ENCODE data around the gene C11orf98. TPM values are rescaled to one million over a fixed set of nuclear protein-coding genes. Genes with fewer than 3 reads are reported as not detected.

Gene C11orf98
- total RNA-seq, 1 donor from 2014 or later, result 39.0 TPM

DNA sequence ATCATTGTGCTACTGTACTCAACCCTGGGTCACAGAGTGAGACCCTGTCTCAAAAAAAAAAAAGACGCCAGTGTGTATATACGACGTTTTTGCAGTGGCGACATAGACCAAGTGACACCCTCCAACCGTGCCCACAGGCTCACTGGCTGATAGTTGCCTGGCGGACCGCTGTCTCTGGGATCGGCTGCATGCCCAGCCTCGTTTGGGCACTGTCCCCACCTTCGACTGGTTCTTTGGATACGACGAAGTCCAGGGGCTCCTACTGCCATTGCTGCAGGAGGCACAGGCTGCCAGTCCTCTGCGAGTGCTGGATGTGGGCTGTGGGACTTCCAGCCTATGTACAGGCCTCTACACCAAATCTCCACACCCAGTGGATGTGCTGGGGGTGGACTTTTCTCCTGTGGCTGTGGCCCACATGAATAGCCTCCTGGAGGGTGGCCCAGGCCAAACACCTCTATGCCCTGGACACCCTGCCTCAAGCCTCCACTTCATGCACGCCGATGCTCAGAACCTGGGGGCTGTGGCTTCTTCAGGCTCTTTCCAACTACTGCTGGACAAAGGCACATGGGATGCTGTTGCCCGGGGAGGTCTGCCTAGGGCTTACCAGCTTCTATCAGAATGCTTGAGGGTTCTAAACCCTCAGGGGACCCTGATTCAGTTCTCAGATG, 1.4 kb upstream of the C11orf98 start:
- Mint-ChIP-seq H3K36me3 (ENCODE audit: low read depth) (peaks cover 7% of the 10 kb centered on the region), H3K9me3 (ENCODE audit: low read depth) (no peaks in the 10 kb centered on the region), H3K27ac (ENCODE audit: unreplicated experiment) (peak overlapping the region; percentile 93), H3K4me3 (ENCODE audit: unreplicated experiment) (peak overlapping the region; percentile 94), H3K27me3 (ENCODE audit: low read depth) (no peaks in the 10 kb centered on the region), H3K4me1 (ENCODE audit: low read depth) (peaks cover 40% of the 10 kb centered on the region)
- TF ChIP-seq, protein P1, sequence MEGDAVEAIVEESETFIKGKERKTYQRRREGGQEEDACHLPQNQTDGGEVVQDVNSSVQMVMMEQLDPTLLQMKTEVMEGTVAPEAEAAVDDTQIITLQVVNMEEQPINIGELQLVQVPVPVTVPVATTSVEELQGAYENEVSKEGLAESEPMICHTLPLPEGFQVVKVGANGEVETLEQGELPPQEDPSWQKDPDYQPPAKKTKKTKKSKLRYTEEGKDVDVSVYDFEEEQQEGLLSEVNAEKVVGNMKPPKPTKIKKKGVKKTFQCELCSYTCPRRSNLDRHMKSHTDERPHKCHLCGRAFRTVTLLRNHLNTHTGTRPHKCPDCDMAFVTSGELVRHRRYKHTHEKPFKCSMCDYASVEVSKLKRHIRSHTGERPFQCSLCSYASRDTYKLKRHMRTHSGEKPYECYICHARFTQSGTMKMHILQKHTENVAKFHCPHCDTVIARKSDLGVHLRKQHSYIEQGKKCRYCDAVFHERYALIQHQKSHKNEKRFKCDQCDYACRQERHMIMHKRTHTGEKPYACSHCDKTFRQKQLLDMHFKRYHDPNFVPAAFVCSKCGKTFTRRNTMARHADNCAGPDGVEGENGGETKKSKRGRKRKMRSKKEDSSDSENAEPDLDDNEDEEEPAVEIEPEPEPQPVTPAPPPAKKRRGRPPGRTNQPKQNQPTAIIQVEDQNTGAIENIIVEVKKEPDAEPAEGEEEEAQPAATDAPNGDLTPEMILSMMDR (IDR thresholded peaks at IDR 0.05), result no peak
- no peak for DNase-seq (ENCODE audit: low spot score)

DNA sequence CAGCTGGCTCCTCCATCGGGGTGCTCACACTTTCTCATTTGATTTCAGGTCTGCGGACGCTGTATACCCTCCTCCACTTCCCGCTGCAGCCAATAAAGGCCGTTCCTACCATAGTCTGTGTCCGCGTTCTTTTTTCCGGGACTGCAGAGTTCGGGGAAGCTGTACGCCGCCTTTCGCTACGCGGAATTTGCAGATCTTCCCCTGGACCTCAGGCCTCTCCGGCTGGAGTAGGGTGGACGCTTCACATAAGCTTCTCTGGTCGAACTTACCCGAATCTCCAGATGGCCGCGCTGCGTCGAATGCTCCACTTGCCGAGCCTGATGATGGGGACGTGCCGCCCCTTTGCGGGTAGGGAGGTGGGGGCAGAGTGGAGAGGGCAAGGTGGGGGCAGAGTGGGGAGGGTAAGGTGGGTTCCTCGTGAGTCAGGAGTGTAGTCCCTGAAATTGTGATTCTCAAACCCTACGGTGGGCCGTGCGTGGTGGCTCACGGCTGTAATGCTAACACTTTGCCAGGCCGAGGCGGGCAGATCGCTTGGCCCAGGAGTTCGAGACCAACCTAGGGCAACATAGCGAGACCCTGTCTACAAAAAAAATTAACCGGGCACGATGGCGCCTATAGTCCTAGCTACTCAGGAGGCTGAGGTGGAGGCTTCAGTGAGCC, 719 bp upstream of the C11orf98 start:
- Mint-ChIP-seq H3K4me3 (ENCODE audit: unreplicated experiment) (peak overlapping the region; percentile 94), H3K36me3 (ENCODE audit: low read depth) (peaks cover 7% of the 10 kb centered on the region), H3K27me3 (ENCODE audit: low read depth) (no peaks in the 10 kb centered on the region), H3K27ac (ENCODE audit: unreplicated experiment) (peak overlapping the region; percentile 93), H3K9me3 (ENCODE audit: low read depth) (no peaks in the 10 kb centered on the region), H3K4me1 (ENCODE audit: low read depth) (peaks cover 36% of the 10 kb centered on the region)
- no peak for DNase-seq (ENCODE audit: low spot score)
- TF ChIP-seq, protein P1 (IDR thresholded peaks at IDR 0.05), result no peak

DNA sequence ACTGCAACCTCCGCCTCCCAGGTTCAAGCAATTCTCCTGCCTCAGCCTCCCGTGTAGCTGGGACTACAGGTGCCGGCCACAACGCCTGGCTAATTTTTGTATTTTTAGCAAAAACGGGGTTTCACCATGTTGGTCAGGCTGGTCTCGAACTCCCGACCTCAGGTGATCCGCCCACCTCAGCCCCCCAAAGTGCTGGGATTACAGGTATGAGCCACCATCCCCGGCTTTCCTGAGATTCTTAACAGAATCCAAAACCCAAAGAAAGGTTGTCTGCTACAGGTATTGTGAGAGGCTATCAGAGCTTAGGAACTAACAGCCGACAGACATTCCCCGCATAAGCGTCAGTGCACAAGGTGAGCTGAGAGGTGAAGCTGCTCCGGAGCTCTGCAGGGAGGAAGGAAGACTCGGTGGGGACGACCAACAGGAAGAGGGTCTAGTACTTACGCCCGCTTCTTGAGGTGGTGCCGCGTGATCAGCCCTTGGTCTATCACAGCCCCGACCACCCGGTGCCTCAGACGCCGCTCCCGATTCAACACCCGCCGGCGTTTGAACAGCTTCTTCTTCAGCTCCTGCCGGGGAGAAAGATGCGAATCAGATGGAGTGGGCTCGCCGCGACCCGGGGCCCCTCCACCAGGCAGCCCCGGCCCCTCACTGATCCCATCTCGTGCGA, 470 bp downstream of the C11orf98 start:
- DNase-seq (ENCODE audit: low spot score), result no peak
- H3K4me3 Mint-ChIP-seq (ENCODE audit: unreplicated experiment), result peak overlapping the region; percentile 94
- H3K27ac Mint-ChIP-seq (ENCODE audit: unreplicated experiment), result peak overlapping the region; percentile 93
- TF ChIP-seq, protein P1 (IDR thresholded peaks at IDR 0.05), result no peak
- H3K4me1 Mint-ChIP-seq (ENCODE audit: low read depth), result peaks cover 26% of the 10 kb centered on the region
- peaks cover 7% of the 10 kb centered on the region for H3K36me3 Mint-ChIP-seq (ENCODE audit: low read depth)
- no peaks in the 10 kb centered on the region for H3K27me3 Mint-ChIP-seq (ENCODE audit: low read depth)
- H3K9me3 Mint-ChIP-seq (ENCODE audit: low read depth), result no peaks in the 10 kb centered on the region

DNA sequence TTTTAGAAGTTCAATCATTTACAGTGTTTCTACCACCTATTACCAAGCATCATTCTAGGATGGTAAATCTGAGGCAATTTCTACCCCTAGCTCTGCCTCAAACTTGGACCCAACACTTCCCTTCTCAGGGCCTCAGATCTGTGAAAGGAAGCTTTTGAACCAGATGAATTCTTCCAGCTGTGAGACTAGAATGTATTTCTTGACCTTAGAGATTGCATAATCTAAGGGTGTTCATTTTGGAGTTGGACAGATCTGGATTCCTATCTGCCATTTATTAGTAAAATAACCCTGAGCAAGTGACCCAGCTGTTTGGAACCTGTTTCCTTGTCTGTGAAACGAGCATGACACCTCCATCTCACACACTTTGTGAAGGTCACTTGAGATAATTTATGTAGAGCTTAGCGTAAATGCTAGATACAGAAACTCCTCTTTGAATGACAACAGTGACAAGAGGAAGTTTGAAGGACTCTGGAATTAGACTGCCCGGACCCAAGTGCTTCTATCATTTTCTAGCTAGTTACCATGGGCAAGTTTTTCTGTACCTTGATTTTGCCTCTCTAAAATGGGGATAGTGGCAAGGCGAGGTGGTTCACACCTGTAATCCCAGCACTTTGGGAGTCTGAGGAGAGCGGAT, 8.1 kb downstream of the C11orf98 start:
- H3K9me3 Mint-ChIP-seq (ENCODE audit: low read depth), result no peaks in the 10 kb centered on the region
- TF ChIP-seq, protein P1 (IDR thresholded peaks at IDR 0.05), result no peak
- no peak for DNase-seq (ENCODE audit: low spot score)
- H3K4me3 Mint-ChIP-seq (ENCODE audit: unreplicated experiment), result no peak overlapping the region
- H3K4me1 Mint-ChIP-seq (ENCODE audit: low read depth), result peaks cover 12% of the 10 kb centered on the region
- no peaks in the 10 kb centered on the region for H3K36me3 Mint-ChIP-seq (ENCODE audit: low read depth)
- H3K27me3 Mint-ChIP-seq (ENCODE audit: low read depth), result no peaks in the 10 kb centered on the region
- H3K27ac Mint-ChIP-seq (ENCODE audit: unreplicated experiment), result no peak overlapping the region

DNA sequence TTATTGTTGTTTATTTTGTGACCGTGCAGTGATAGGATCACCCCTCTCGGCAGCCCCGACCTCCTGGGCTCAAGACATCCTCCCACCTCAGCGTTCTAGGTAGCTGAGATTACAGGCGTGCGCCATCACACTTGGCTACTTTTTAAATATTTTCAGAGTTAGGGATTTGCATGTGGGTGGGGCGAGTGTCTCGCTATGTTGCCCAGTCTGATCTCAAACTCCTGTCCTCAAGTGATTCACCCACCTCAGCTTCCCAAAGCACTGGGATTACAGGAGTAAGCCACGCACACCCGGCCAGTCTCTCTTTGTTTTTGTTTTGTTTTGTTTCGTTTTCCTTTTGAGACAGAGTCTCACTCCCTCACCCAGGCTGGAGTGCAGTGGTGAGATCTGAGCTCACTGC, 10.7 kb downstream of the C11orf98 start:
- Mint-ChIP-seq H3K27ac (ENCODE audit: unreplicated experiment) (peak overlapping the region; percentile 22), H3K27me3 (ENCODE audit: low read depth) (no peaks in the 10 kb centered on the region), H3K9me3 (ENCODE audit: low read depth) (no peaks in the 10 kb centered on the region), H3K36me3 (ENCODE audit: low read depth) (peaks cover 3% of the 10 kb centered on the region), H3K4me1 (ENCODE audit: low read depth) (peaks cover 16% of the 10 kb centered on the region), H3K4me3 (ENCODE audit: unreplicated experiment) (no peak overlapping the region)
- TF ChIP-seq, protein P1 (IDR thresholded peaks at IDR 0.05), result no peak
- DNase-seq (ENCODE audit: low spot score), result no peak
